Fibroblast of skin of back (primary cell): ENCODE data around the gene CR1.
A peak's percentile ranks its signal among the peaks of the same experiment; 100 is the strongest.
"Not testable (repeated sequence)": the region's sequence is repeated elsewhere in the genome, so short reads cannot be mapped to it uniquely, and the experiment has no call there.

ENCODE experiments used
- DNase-seq: peaks from one replicate; pipeline ENCODE4 v3.0.0-alpha.2; 2013

CR1 gene

DNA sequence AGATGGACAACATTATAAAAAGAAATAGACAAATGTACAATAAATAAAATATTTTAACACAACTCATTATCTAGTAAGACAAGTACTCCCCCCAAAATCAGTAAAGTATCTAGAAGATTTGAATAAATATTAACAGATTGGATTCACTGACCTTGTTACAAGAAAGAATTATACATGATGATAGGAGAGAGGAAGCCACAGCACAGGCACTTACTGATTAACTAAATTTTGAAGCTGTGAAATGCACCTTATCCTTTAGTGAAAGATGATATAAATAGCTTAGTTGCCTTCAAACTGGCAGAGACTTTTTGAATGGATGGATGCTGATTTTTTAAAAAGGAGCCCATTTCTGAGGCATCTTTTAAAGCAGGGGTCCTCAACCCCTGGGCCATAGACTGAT lies 8.5 kb downstream of the CR1 start:
- DNase-seq, result no peak

DNA sequence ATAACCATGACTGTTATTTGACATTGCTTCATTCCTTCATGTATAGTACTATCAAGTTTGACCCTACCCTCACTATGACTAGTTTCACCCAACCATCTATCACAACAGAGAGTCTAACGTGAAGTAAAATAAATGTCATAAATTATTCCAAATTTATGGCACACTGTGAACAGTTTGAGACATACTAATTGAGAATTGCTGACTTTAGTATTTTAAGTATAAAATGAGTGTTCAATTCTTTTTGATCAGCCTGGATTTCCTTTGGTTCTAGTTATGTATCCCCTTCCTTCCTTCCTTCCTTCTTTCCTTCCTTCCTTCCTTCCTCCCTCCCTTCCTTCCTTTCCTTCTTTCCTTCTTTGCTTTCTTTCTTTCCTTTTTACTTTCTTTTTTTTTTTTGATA lies 14.5 kb downstream of the CR1 start:
- DNase-seq, result no peak

DNA sequence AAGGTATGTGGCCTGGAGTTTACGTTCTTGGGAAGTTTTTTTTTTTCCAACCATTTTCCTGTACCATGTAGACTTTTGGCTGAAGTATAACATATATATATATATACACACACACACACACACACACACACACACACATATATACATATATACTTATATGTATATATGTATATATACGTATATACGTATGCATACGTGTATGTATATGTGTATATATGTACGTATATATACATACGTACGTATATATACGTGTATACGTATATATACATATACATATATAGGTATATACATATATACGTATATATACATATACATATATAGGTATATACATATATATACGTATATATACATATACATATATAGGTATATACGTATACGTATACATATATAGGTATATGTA lies 18.9 kb downstream of the CR1 start:
- DNase-seq, result no peak

DNA sequence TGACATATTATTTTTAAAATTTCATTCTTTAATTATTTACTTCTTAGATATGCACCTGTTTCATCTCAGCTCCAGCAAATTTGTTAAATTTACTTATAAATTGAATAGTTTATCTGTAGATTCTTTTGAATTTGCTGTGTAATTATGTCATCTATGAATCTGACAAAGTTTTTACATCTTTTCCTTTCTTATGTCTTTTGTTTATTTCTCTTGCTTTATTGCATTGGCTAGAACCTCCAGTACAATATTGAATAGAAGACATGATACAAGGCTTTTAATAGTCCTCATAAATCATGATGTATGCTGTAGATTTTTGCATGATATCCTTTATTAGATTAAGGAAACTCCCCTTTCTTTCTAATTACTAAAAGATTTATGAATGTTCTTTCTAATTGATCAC lies 20.8 kb downstream of the CR1 start:
- DNase-seq, result no peak

DNA sequence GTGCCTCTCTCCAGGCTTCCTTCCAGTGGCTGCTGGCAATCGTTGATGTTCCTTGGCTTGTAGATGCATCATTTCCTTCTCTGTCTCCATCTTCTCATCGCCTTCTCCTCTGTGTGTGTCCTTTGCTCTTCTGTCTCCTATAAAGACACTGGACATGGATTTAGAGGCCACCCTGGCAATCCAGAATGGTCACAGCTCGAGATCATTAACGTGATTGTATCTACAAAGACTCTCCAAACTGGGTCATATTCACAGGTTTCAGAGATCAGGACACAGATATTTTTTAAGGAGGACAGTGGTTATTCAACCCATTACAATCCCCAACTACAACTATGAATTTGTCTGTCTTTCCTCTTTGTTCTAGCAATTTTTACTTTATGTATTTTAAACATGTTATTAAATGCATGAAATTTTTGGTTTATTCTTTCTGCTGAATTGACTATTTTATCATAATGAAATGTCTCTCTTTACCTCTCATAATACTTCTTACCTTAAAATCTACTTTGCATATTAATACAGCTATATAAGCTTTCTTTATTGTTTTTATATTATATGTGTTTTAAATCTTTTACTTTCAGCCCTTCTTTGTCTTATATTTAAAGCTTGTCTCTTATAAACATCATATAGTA lies 22.8 kb downstream of the CR1 start:
- no peak for DNase-seq

DNA sequence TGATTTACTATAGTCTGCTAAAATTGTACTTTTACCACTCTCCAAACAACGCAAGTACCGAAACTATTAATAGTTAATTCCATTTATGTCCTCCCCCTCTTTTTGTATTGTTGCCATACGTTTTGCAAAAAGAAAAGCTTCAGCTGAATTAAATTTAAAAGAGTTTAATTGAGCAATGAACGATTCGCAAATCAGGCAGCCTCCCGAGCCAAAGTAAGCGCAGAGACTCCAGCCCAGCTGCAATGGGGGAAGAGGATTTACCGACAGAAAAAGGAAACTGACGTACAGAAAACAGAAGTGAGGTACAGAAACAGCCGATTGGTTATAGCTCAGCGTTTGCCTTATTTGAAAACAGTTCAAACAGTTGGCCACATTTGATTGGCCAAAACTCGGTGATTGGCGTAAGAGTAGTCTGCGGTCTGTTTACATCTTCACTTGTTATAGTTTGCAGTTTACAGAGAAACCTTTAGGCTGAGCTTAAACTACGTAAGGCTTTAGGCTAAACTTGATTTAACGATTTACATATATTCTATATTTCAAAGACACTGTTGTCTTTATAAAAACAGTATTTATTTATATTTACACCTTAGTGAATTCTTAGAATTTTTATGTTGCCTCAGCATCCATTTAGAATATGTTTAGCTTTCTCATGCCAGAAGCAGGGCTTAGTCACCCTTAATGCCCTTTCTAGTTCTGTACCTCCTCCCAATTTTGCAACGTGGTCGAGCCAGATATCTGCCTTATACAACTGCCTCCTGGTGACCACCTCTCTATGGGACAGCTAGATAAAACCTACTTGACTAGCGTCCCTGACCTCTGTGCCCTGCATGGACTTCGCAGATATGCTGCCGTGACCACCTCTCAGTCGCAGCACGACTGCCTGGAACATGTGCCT lies 23.8 kb downstream of the CR1 start:
- peak; percentile 4 for DNase-seq

DNA sequence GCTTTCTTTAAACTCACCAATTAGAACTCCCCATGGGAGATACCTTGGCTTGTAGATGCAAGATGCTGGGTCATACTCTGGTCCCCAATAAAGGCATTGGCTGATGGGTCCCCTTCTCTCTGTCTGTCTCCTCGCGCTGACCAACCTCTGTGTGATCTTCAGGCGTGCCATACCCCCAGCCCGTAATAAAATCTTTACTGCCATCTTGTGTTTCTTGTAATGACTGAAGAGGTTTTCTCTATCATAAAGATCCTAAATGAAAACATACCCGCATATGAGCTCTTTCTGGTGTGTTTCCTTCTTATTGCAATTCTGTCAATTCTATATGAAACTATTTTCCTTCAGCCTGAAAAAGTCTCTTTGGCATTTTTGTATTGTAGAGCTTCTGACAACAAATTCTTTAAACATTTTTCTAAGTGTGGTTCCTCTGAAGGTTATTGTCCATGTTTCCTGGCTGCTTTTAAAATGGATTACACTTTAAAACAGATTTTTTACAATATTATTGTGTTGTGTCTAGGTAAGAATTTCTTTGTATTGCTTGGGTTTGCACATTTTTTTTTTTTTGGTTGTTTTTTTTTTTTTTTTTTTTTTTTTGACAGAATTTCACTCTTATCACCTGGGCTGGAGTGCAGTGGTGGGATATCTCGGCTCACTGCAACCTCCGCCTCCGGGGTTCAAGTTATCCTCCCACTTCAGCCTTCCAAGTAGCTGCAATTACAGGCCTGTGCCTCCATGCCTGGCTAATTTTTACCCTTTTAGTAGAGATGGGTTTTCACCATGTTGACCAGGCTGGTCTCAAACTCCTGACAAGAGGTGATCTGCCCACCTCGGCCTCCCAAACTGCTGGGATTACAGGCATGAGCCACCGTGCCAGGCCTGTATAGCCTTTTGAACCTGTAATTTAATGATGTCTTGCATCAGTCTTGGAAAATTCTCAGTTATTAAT lies 24.7 kb downstream of the CR1 start:
- not testable (repeated sequence) for DNase-seq

DNA sequence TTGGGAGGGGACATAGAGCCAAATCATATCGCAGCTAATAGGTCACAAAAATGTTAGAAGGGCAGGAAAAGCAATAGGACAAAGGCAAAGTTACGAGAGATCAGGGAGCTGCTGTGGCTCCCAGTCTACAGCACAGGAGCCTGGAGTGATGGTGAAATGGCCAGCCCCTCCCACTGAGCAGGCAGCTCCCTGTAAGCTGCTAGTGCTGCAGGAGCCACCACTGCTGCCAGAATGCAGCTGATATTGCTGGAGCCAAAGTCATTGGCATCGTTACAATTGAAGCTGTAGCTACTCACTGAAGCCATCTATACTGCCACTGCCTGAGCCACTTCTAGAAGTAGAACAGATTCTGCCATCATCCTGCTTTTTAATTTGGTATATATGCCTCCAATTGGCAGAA lies 29.3 kb downstream of the CR1 start:
- not testable (repeated sequence) for DNase-seq

DNA sequence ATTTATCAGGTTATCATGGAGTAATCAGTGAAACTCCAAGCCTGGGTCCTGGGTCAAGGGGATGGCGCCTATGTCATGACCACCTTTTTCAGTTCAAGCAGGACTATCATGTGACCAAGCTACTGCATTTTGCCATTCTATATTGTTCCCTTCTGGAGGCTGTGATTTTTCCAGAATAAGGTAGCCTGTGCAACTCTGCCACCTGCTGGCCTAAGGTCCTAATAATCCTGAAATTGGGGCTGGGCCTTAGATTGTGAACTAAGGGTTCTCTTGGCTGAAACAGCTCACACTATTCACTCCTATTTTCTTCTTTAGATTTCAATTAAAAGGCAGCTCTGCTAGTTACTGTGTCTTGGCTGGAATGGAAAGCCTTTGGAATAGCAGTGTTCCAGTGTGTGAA lies 32.4 kb downstream of the CR1 start:
- DNase-seq, result not testable (repeated sequence)

DNA sequence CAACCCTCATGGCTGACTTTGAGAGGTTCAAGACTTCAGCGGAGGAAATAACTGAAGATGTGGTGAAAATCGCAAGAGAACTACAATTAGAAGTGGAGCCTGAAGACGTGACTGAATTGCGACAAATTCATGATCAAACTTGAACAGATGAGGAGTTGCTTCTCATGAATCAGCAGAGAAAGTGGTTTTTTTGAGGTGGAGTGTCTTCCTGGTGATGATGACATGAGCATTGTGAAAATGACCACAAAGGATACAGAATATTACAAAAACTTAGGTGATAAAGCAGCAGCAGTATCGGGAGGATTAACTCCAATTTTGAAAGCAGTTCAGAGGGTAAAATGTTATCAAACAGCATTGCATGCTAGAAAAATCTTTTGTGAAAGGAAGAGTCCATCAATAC lies 40.3 kb downstream of the CR1 start:
- not testable (repeated sequence) for DNase-seq

DNA sequence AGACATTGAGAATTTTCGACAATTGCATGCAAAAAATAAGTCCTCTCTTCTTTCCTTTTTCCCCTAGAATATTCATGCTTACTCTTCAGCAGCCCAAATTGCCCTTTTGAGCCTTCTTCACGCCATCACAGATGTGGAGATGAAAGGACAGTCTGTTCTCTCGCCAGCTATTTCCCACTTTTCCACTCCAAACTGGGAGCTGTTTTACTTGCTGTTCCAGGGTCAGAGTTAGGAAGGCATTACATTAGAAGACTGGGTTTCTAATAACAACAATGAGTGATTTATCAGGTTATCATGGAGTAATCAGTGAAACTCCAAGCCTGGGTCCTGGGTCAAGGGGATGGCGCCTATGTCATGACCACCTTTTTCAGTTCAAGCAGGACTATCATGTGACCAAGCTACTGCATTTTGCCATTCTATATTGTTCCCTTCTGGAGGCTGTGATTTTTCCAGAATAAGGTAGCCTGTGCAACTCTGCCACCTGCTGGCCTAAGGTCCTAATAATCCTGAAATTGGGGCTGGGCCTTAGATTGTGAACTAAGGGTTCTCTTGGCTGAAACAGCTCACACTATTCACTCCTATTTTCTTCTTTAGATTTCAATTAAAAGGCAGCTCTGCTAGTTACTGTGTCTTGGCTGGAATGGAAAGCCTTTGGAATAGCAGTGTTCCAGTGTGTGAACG lies 50.9 kb downstream of the CR1 start:
- DNase-seq, result not testable (repeated sequence)

DNA sequence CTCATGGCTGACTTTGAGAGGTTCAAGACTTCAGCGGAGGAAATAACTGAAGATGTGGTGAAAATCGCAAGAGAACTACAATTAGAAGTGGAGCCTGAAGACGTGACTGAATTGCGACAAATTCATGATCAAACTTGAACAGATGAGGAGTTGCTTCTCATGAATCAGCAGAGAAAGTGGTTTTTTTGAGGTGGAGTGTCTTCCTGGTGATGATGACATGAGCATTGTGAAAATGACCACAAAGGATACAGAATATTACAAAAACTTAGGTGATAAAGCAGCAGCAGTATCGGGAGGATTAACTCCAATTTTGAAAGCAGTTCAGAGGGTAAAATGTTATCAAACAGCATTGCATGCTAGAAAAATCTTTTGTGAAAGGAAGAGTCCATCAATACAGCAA lies 58.9 kb downstream of the CR1 start:
- DNase-seq, result not testable (repeated sequence)

DNA sequence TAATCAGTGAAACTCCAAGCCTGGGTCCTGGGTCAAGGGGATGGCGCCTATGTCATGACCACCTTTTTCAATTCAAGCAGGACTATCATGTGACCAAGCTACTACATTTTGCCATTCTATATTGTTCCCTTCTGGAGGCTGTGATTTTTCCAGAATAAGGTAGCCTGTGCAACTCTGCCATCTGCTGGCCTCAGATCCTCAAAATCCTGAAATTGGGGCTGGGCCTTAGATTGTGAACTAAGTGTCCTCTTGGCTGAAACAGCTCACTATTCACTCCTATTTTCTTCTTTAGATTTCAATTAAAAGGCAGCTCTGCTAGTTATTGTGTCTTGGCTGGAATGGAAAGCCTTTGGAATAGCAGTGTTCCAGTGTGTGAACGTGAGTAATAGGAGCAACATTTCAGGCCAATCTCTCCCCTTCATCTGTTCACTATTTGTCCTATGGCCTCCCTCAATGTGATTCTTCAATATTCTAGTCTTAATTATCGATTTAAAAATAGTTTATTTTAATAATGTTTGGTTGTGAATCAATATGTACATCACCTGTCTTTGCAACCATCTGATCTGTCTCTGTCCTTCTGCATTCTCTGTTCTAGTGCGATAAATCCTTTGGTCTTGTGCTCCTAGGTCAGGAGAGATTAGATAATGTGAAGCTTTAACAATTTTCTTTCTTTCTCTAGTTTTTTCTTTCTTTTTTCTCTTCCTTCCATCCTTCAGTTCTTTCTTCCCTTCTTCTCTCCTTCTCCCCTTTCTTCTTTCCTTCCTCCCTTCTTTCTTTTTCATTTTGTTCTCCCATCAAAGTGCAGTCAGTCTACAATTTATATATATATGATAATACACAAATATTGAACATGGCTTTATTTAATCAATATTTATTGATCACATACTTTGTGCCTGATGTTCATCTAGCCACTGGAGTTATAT lies 69.8 kb downstream of the CR1 start:
- DNase-seq, result peak; percentile 4

DNA sequence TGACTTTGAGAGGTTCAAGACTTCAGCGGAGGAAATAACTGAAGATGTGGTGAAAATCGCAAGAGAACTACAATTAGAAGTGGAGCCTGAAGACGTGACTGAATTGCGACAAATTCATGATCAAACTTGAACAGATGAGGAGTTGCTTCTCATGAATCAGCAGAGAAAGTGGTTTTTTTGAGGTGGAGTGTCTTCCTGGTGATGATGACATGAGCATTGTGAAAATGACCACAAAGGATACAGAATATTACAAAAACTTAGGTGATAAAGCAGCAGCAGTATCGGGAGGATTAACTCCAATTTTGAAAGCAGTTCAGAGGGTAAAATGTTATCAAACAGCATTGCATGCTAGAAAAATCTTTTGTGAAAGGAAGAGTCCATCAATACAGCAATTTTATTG lies 76.0 kb downstream of the CR1 start:
- DNase-seq, result not testable (repeated sequence)

DNA sequence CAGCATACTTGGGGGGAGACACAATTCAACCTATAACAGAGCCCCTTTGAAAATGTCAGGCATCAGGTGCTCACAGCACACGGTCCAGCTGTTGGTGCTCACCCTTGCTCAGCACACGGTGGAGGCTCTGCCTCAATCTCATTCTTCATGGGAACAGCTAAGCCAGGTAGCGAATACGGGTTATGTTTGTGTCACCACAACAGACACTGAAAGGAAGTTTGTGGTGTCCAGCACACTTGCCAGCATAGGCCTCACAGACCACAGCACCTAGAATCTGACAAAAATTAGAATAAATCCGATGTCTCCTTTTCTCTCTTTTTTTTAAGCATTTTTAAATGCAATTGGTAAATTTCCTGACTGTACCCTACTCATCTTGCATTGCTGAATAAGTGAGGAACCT lies 77.1 kb downstream of the CR1 start:
- DNase-seq, result not testable (repeated sequence)

DNA sequence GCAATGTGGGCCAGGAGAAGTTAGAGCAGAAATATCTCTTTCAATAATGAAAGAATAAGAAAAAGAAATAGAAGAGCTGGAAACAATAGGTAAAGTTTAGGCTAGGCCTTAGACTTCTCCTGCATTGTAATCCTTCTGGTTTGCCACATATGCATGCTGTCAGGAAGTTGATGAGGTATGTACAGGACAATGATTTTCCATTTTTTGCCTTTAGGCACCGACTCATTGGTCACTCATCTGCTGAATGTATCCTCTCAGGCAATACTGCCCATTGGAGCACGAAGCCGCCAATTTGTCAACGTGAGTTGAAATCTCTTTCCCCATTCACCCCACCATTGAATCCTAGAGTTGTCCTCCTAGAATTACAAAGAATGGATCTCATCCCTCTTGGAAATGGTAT lies 79.4 kb downstream of the CR1 start:
- not testable (repeated sequence) for DNase-seq

DNA sequence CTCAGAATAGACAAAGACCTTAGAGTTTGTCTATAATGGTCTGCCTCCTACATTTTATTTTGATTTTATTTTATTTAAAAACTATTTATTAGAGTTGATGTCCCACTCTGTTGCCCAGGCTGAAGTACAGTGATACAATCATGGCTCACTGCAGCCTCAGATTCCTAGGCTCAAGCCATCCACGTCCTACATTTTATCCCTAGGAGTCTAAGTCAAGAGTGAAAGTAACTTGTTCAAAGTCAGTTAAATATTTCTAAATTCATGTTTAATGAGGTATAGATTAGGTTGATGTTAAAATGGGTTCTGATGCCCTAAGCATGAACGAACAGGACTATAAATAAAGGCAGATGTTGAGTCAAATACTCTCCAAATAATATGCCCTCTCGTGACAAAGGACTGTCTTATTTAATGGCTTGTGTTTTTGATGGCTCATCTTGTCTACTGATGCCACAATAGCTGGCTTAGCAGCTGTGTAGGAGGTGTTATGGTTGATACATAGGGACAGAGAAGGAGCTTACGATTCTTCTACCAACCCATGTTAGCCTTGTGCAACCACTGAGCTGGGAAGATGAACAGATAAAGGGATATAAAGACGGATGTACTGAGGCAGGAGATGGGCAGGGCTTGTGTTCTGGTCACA lies 83.0 kb downstream of the CR1 start:
- DNase-seq, result no peak

DNA sequence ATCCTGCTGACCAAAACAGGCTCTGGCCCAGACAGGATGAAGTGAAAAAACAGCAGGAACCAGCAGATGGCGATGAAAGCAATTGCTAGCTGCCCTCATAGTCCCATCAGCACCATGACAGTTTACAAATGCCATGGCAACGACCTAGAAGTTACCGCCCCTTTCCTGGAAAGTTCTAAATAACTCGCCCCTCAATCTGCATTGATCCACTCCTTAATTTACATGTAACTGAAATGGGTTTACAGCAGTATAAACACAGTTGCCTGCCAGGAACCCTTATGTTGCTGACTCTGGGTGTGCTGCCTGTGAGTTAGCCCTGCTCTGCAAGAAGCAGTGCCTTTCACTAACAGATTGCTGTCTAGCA lies 83.5 kb downstream of the CR1 start:
- DNase-seq, result peak; percentile 49

DNA sequence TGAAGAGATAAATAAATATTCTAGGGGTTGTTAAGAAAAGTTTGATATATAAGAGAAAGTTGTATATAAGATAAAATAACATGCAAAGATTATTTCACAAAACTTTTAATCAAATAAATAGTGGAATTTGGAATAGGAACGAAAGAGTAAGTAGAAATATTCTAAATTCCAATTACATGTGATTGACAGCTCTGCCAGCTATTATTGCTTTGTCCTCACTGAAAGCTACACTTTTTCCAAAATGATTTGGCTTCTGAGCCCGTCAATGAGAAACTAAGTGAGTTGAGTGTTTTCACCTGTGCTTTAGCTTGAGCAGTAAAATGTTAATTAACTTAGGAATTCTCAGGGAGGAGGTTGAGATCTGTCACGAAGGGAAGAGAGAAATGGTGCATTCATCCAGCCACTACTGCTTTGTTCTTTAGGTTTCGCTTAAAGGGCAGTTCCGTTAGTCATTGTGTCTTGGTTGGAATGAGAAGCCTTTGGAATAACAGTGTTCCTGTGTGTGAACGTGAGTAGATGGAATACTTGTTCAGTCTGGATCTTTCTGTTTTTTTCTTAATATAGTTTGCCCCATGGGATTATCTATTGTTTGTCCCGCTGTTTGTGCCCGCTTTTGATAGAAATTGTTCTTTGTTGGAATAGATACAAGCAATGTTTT lies 85.7 kb downstream of the CR1 start:
- no peak for DNase-seq

DNA sequence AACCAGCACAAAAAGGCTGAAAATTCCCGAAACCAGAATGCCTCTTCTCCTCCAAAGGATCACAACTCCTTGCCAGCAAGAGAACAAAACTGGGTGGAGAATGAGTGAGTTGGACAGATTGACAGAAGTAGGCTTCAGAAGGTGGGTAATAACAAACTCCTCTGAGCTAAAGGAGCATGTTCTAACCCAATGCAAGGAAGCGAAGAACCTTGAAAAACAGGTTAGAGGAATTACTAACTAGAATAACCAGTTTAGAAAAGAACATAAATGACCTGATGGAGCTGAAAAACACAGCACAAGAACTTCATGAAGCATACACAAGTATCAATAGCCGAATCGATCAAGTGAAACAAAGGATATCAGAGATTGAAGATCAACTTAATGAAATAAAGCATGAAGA lies 93.5 kb downstream of the CR1 start:
- DNase-seq, result not testable (repeated sequence)
